Caco-2 (cell line): ENCODE measurements around the gene SYCP2. TPM values are rescaled to one million over a fixed set of nuclear protein-coding genes. Genes with fewer than 3 reads are reported as not detected.

ENCODE experiments used
- BruUV-seq: library from RNA; stranded (reverse); fragments of 400-500 nt; replicated peaks from 2 replicates; lab custom pipeline; 2021; lab: Mats Ljungman, UMichigan
- CTCF ChIA-PET: fragments of 300-600 bp; sonication (Branson Sonifier 250); formaldehyde crosslinking; loops from one replicate; lab custom pipeline; 2022; ENCODE audit warnings: antibody characterized with exemption; lab: Charles Lee
- POLR2A ChIA-PET: fragments of 300-600 bp; sonication (Branson Sonifier 250); formaldehyde crosslinking; loops from one replicate; lab custom pipeline; 2022; ENCODE audit warnings: antibody characterized with exemption; lab: Charles Lee
- DNase-seq, 2 experiments: peaks; one replicate each; pipeline versions ENCODE4 v3.0.0 to v3.0.0-alpha.2; 2020 to 2022
- H3K27me3 ChIP-seq: replicated peaks from 2 replicates; pipeline ENCODE4 v1.6.0; 2011; ENCODE audit warnings: low read length; ENCODE audit not compliant: control insufficient read depth, insufficient read depth
- H3K36me3 ChIP-seq: 2 replicates; pipeline ENCODE4 v1.5.1; 2011; ENCODE audit warnings: low read length; ENCODE audit not compliant: control insufficient read depth, insufficient read depth
- H3K4me1 ChIP-seq: fragments of 250-450 bp; sonication (Bioruptor Pico); 2 replicates; pipeline ENCODE4 v1.5.1; 2020; ENCODE audit warnings: mild to moderate bottlenecking
- H3K4me3 ChIP-seq: 2 replicates; pipeline ENCODE4 v1.5.1; 2011; ENCODE audit warnings: low read depth, mild to moderate bottlenecking, control low read depth, low read length
- H3K9me3 ChIP-seq: fragments of 250-450 bp; sonication (Bioruptor Pico); 2 replicates; pipeline ENCODE4 v1.5.1; 2020; ENCODE audit warnings: mild to moderate bottlenecking, moderate library complexity
- H3K27ac Mint-ChIP-seq: one replicate; pipeline ENCODE4 v1.8.0; 2022; ENCODE audit warnings: mixed read lengths; ENCODE audit not compliant: unreplicated experiment
- H3K27me3 Mint-ChIP-seq: one replicate; pipeline ENCODE4 v1.8.0; 2022; ENCODE audit warnings: mixed read lengths; ENCODE audit not compliant: insufficient read depth, unreplicated experiment
- H3K36me3 Mint-ChIP-seq: one replicate; pipeline ENCODE4 v1.8.0; 2022; ENCODE audit warnings: mild to moderate bottlenecking, mixed read lengths; ENCODE audit not compliant: insufficient read depth, unreplicated experiment
- H3K4me1 Mint-ChIP-seq: one replicate; pipeline ENCODE4 v1.8.0; 2022; ENCODE audit warnings: low read depth, mixed read lengths; ENCODE audit not compliant: unreplicated experiment
- H3K4me3 Mint-ChIP-seq: one replicate; pipeline ENCODE4 v1.8.0; 2022; ENCODE audit warnings: mild to moderate bottlenecking, moderate library complexity, mixed read lengths; ENCODE audit not compliant: unreplicated experiment
- H3K9me3 Mint-ChIP-seq: one replicate; pipeline ENCODE4 v1.8.0; 2022; ENCODE audit warnings: mixed read lengths; ENCODE audit not compliant: unreplicated experiment
- CTCF ChIP-seq, 2 experiments: fragments of 200-600 bp in 1 of 2; IDR thresholded peaks; 1 replicate in 1 of 2; 2 replicates in 1 of 2; pipeline versions ENCODE4 v1.5.1 to v1.8.0; 2011 to 2022; ENCODE audit warnings: antibody characterized with exemption in 1 of 2, control low read depth in 1 of 2, inconsistent platforms in 1 of 2, low read depth in 1 of 2, low read length in 1 of 2, mild to moderate bottlenecking in 1 of 2, moderate library complexity in 1 of 2; ENCODE audit not compliant: insufficient read depth in 1 of 2, severe bottlenecking in 1 of 2, unreplicated experiment in 1 of 2
- intact Hi-C: fragments of 100-400 bp; cut with micrococcal nuclease; formaldehyde crosslinking; loops from one replicate; pipeline ENCODE4 v1.10.0; 2022; ENCODE audit not compliant: unreplicated experiment
- total RNA-seq: library from RNA; stranded (reverse); gene quantifications from 2 replicates; pipeline ENCODE4 v1.2.3, GENCODE V29; 2022

SYCP2 gene
- total RNA-seq, 1 experiment from 2014 or later: 68.7 TPM

GRCh38 chr20:59831916-59832270, 101.5 kb downstream of the SYCP2 start:
- H3K4me1 Mint-ChIP-seq: peaks cover 7% of the 10 kb centered on the region
- Histone ChIP-seq H3K9me3 (no peaks in the 10 kb centered on the region), H3K36me3 (no peaks in the 10 kb centered on the region), H3K4me3 (no peak overlapping the region), H3K4me1 (0 out of 2 replicates have a peak, but pooled peaks cover 7% of the 10 kb centered on the region), H3K27me3 (no peaks in the 10 kb centered on the region)
- TF ChIP-seq CTCF (IDR thresholded peaks at IDR 0.05; ENCODE audit: insufficient read depth in 1 of 2, low read depth in 1 of 2, low read length in 1 of 2, severe bottlenecking in 1 of 2, unreplicated experiment in 1 of 2): no peak
- DNase-seq: peak in 1 of 2 experiments; percentile 43
- POLR2A ChIA-PET: no interaction called here
- CTCF ChIA-PET: interaction anchor here (0.8 kb wide), 1 partner anchor 18 kb away, joined by 3 read pairs; no protein-coding TSS in a partner anchor
- H3K4me3 Mint-ChIP-seq: no peak overlapping the region
- intact Hi-C loops: loop anchor here (5.0 kb wide), 1 partner anchor 50 kb away; no protein-coding TSS in a partner anchor
- no TSS peak for BruUV-seq
- H3K36me3 Mint-ChIP-seq: no peaks in the 10 kb centered on the region
- H3K27ac Mint-ChIP-seq: no peak overlapping the region
- H3K9me3 Mint-ChIP-seq: no peaks in the 10 kb centered on the region
- H3K27me3 Mint-ChIP-seq: peaks cover 8% of the 10 kb centered on the region

- Histone ChIP-seq H3K9me3 (no peaks in the 10 kb centered on the region), H3K4me1 (0 out of 2 replicates have a peak, but pooled peaks cover 7% of the 10 kb centered on the region), H3K27me3 (no peaks in the 10 kb centered on the region), H3K4me3 (no peak overlapping the region), H3K36me3 (no peaks in the 10 kb centered on the region)
- CTCF ChIA-PET: interaction anchor here (0.8 kb wide), 1 partner anchor 19 kb away, joined by 3 read pairs; no protein-coding TSS in a partner anchor
- no peak for TF ChIP-seq CTCF (IDR thresholded peaks at IDR 0.05; ENCODE audit: insufficient read depth in 1 of 2, low read depth in 1 of 2, low read length in 1 of 2, severe bottlenecking in 1 of 2, unreplicated experiment in 1 of 2)
- peaks cover 8% of the 10 kb centered on the region for H3K27me3 Mint-ChIP-seq
- no peaks in the 10 kb centered on the region for H3K36me3 Mint-ChIP-seq
- intact Hi-C loops: loop anchor here (5.0 kb wide), 1 partner anchor 49 kb away; no protein-coding TSS in a partner anchor
- no peaks in the 10 kb centered on the region for H3K9me3 Mint-ChIP-seq
- no peak overlapping the region for H3K4me3 Mint-ChIP-seq
- BruUV-seq: no TSS peak
- peaks cover 12% of the 10 kb centered on the region for H3K4me1 Mint-ChIP-seq
- POLR2A ChIA-PET: no interaction called here
- H3K27ac Mint-ChIP-seq: peak overlapping the region; percentile 4
- DNase-seq: peak; percentile 65 to 88
Measured at GRCh38 chr20:59831024-59831915, 102.2 kb downstream of the SYCP2 start.

GRCh38 chr20:59830665-59831023, 102.8 kb downstream of the SYCP2 start:
- Histone ChIP-seq H3K9me3 (no peaks in the 10 kb centered on the region), H3K27me3 (no peaks in the 10 kb centered on the region), H3K4me1 (0 out of 2 replicates have a peak, but pooled peaks cover 7% of the 10 kb centered on the region), H3K4me3 (no peak overlapping the region), H3K36me3 (no peaks in the 10 kb centered on the region)
- no peak for TF ChIP-seq CTCF (IDR thresholded peaks at IDR 0.05; ENCODE audit: insufficient read depth in 1 of 2, low read depth in 1 of 2, low read length in 1 of 2, severe bottlenecking in 1 of 2, unreplicated experiment in 1 of 2)
- no peak overlapping the region for H3K4me3 Mint-ChIP-seq
- no peaks in the 10 kb centered on the region for H3K36me3 Mint-ChIP-seq
- peaks cover 13% of the 10 kb centered on the region for H3K4me1 Mint-ChIP-seq
- no TSS peak for BruUV-seq
- no peaks in the 10 kb centered on the region for H3K9me3 Mint-ChIP-seq
- H3K27me3 Mint-ChIP-seq: peaks cover 8% of the 10 kb centered on the region
- DNase-seq: no peak
- CTCF ChIA-PET: interaction anchor here (0.6 kb wide), 1 partner anchor 9 kb away, joined by 3 read pairs; no protein-coding TSS in a partner anchor
- POLR2A ChIA-PET: no interaction called here
- intact Hi-C loops: loop anchor here (5.0 kb wide), 1 partner anchor 48 kb away; no protein-coding TSS in a partner anchor
- H3K27ac Mint-ChIP-seq: no peak overlapping the region
